HG03354 (cell line): ENCODE measurements around the gene TUBB1.

ENCODE experiments used
- ATAC-seq: cut with Tn5 transposase; IDR thresholded peaks from one replicate; pipeline ENCODE4 v1.9.1; 2021; ENCODE audit warnings: mild to moderate bottlenecking; ENCODE audit not compliant: unreplicated experiment, poor library complexity, severe bottlenecking

The TUBB1 gene

GRCh38 chr20:59015812-59016711, 3.2 kb upstream of the TUBB1 start:
- ATAC-seq = no peak

- ATAC-seq = peak; percentile 46
Observed at GRCh38 chr20:59016795-59017492, 2.3 kb upstream of the TUBB1 start.

- no peak for ATAC-seq
Observed at GRCh38 chr20:59017493-59018231, 1.6 kb upstream of the TUBB1 start.

- no peak for ATAC-seq
Observed at GRCh38 chr20:59018817-59019216, 412 bp upstream of the TUBB1 start.

DNA sequence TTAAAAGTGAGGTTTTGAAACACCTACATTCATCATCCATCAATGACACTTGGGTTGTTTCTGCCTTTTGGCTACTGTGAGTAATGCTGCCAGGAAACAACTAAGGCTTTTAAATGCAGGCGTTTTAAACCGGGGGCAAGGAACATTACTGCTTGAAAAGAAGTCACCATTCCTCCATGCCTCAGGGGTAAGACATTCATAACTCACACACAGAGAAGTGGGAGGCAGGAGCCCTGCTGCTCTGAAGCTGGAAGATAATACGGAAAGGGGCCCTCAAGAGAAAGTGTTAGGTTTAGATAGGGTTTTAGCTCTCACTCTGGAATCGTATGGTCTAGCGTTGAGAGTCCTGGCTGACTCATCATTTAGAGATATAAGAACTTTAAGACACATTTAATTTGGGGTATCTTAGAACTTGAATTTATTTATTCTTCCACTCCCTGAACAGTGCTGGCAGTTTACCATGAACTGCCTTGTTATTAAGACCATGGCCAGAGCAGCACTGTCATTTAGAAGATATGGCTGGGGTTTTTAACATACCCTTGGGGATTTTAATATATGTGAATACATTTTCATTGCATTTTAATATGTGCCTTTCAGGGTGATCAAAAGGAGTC, 1.8 kb downstream of the TUBB1 start:
- no peak for ATAC-seq

DNA sequence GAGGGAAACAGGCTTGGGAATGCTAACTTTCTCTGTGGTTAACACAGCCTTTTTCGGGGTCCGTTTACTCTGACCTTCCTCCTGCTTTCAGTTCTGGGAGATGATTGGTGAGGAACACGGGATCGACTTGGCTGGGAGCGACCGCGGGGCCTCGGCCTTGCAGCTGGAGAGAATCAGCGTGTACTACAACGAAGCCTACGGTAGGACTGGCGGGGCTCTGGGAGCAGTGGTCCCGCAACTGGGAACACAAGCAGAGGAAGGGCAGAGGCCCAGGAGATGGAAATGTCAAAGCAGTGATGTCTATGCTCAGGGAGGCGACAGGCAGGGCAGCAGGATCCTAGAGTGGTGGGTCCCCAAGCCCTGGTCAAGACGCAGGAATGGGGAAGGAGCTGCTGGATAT, 3.5 kb downstream of the TUBB1 start:
- ATAC-seq = no peak

DNA sequence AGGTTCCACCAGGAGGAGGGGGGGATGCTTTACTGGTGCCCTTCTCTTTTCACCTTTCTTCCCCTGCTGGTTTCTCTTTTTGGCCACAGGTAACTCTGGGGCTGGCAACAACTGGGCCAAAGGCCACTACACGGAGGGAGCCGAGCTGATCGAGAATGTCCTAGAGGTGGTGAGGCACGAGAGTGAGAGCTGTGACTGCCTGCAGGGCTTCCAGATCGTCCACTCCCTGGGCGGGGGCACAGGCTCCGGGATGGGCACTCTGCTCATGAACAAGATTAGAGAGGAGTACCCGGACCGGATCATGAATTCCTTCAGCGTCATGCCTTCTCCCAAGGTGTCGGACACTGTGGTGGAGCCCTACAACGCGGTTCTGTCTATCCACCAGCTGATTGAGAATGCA, 4.4 kb downstream of the TUBB1 start:
- ATAC-seq = no peak

- no peak for ATAC-seq
Observed at GRCh38 chr20:59024111-59024530, 4.9 kb downstream of the TUBB1 start.

DNA sequence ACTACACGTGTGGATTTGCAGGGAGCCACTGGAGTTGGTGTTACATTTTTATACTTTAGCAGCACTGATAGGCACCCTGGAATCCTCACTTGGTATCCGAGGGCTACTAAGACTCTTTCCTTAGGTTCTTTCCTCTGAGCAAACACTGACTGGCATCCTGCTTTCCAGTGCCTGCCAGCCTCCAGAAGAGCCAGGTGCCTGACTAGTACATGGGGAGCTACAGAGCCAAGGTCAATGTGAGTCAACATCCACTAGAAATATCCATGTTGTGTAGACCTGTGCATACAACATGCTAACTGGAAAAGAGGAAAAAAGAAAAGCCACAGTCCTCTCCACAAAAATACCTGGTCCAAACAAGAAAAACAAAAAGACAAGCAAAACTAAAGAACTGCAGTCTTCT, 5.9 kb downstream of the TUBB1 start:
- no peak for ATAC-seq

DNA sequence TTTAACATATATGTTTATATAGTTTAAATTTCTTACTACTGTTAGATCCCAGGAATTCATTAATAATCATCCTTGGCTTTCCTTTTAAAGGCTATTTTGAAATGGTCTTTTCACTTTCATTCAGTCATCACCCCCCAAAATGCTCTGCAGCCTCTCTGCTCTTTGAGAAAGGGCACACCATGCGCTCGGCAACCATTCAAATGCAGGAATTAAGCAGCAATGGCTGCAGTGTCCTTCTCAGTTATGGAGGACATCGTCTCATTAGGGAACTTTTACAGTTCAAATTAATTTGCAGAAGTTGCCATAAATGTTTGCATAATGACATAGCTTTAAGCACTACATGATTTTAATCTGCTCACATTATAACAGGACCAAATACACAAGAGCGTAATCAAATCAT, 6.3 kb downstream of the TUBB1 start:
- ATAC-seq = no peak

DNA sequence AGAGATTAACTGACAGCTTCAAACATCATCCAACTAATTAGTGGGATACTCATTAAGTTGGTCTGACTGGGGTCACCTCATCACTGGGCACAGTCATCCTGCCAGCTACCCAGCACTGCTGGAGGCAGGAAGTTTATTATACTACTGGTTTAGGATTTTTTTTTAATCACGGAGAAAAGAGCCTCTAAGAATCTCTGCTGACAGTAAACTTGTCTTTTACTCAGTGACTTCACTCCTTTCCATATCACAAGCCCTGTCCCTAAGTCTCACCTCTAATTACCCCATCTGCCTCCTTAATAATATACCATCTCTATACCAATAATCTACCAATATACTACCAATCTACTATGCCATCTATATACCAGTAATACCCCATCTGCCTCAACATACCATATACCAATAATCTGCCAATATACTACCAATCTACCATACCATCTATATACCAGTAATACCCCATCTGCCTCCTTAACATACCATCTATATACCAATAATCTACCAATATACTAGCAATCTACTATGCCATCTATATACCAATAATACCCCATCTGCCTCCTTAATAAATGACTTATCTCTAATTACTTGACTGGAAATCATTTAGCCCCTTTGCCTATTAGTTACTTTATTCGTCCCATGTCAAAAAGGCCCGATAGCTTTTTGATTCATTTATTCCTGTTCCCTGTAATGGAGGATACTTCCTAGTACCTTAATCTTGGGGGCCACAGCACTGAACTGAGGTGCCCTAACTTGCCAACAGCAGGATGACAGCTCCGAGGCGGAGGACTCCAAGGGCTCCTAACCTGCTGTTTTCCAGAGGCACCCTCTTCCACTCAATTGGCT, 7.9 kb downstream of the TUBB1 start:
- ATAC-seq = no peak

DNA sequence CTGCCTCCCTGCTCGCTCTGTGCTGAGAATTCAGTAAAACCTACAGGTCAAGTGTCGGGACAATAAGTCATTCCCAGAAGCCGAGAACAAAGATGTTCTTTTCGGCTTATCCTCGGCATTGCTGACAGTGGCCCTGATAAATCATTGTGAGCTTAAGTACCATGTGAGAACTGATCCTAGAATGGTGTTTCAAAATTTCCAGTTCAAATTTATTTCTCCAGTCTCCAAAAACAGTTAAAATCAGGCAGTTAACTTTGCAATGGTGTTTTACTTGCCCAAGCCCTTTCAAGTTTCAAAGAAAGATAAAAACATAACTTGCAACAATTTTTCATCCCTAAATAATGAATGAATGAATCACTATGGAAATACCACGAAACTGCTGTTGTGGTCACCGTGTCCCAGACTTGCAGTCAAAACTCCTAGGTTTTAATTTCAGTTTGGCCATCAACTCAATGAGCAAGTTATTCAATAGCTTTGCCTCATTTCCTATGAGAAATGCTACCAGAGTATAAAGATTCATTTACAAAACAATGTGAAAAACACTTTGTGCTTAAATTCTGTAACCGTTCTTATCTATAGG, 8.6 kb downstream of the TUBB1 start:
- ATAC-seq = no peak

- ATAC-seq = no peak
Observed at GRCh38 chr20:59028812-59029211, 9.6 kb downstream of the TUBB1 start.

- ATAC-seq = no peak
Observed at GRCh38 chr20:59030911-59031563, 11.8 kb downstream of the TUBB1 start.

DNA sequence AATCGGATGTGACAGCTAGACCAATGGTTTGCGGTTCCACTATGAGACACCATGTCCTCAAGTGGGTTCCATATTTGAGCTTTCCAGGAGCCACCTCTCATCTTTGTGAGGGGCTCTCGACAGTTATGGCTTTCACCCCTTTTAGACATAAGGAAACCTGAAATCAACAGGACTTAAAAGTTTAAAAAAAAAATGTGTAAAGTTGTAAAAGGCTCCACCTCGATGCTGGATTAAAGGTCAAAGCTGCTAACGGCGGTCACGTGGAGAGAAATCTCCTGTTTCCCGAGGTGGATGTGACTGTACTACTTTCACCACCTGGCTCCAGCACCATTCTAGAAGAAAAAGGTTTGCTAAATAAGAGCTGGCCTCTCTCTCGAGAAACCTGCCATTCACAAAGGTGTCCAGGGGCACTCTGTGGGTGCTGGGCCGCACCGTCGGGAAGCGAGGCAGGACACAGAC, 12.4 kb downstream of the TUBB1 start:
- no peak for ATAC-seq

DNA sequence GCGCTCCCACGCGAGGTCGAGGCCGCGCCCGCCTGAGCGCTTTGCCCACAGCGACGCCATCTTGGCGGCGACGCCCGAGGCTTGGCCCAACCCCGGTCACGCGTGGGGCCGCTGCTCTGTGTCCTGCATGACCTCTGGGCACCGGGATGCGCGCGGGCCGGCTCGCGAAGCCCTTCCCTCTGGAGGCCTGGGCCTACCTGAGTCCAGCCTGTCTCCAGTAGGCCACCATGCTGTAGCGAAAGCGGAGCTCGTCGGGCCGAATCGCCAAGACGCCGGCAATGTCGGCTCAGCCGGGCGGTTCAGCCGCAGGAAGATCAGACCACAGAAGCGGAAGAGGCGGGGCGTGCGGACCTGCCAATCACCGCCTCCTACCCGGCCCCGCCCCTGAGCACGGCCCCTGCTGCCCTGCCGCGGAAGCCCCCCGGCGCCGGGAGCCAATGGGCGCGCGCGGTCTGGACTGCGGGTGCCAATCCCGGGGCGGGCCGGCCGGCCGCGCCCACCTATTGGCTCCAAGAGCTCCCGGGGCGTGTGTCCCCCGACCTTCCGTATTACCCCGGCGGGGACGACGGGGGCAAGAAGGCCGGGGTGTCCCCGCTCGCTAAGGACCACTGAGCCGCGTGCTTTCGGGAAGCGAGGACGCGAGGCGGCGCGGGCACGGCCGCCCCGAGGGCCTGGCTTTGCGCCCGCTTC, 12.9 kb downstream of the TUBB1 start, which contains the start of gene ATP5F1E:
ATP5F1E (minus strand) TSS at position 313 of the 690 bp plus-strand sequence; CDS start at position 229, 84 bp downstream.
- peak; percentile 92 for ATAC-seq

DNA sequence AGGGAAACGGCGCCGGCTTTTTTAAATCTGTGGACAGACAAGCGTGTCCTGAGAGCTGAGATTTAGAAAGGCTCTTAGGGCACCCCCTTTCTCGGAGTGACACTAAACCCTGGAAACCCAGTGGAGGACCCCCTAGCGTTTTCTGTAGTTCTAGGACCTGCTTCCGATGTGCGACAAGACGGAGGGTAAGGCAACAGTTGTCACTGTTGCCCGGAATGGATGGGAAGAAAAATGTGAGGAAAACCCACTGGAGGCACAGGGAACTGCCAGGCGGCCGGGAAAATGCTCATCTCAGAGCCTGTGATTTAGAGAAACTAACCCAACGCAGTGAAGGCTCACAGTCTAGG, 13.5 kb downstream of the TUBB1 start:
- peak; percentile 55 for ATAC-seq

- no peak for ATAC-seq
Observed at GRCh38 chr20:59033093-59033492, 13.9 kb downstream of the TUBB1 start.
